PC-3 (cell line): ENCODE data around the gene KMT2A. TPM values are rescaled to one million over a fixed set of nuclear protein-coding genes. Genes with fewer than 3 reads are reported as not detected.
"Not testable (repeated sequence)": the region's sequence is repeated elsewhere in the genome, so short reads cannot be mapped to it uniquely, and the experiment has no call there.

Experiments
- ATAC-seq: fragments of 200-7000 bp; cut with Tn5 transposase; 2 replicates; pipeline ENCODE4 v1.9.1; 2020; ENCODE audit warnings: mild to moderate bottlenecking, moderate library complexity
- BruUV-seq: library from RNA; stranded (reverse); fragments of 400-500 nt; replicated peaks from 2 replicates; lab custom pipeline; 2021; lab: Mats Ljungman, UMichigan
- CTCF ChIA-PET: fragments of 300-600 bp; sonication (Branson Sonifier 250); formaldehyde crosslinking; loops from one replicate; lab custom pipeline; 2022; ENCODE audit warnings: antibody characterized with exemption; lab: Charles Lee
- POLR2A ChIA-PET: fragments of 300-600 bp; sonication (Branson Sonifier 250); formaldehyde crosslinking; loops from one replicate; lab custom pipeline; 2022; ENCODE audit warnings: antibody characterized with exemption; ENCODE audit not compliant: unreplicated experiment; lab: Charles Lee
- DNase-seq: peaks from one replicate; pipeline ENCODE4 v3.0.0-alpha.2; 2015
- H2AFZ ChIP-seq: fragments of 300-600 bp; sonication (generic); 2 replicates; pipeline ENCODE4 v1.6.0; 2016; ENCODE audit warnings: antibody characterized with exemption, low read length
- H3F3A ChIP-seq: fragments of 300-600 bp; sonication (generic); one replicate; pipeline ENCODE4 v1.6.0; 2017; ENCODE audit warnings: antibody characterized with exemption, low read length, control low read depth, mild to moderate bottlenecking; ENCODE audit not compliant: unreplicated experiment
- H3K27ac ChIP-seq: fragments of 300-600 bp; sonication (generic); 2 replicates; pipeline ENCODE4 v1.5.1; 2016; ENCODE audit warnings: mild to moderate bottlenecking, low read length
- H3K27me3 ChIP-seq: fragments of 300-600 bp; sonication (generic); 2 replicates; pipeline ENCODE4 v1.6.1; 2016; ENCODE audit warnings: low read length, mixed read lengths
- H3K36me3 ChIP-seq: fragments of 300-600 bp; sonication (generic); 2 replicates; pipeline ENCODE4 v1.6.1; 2016; ENCODE audit warnings: low read depth, mixed run types, low read length, mixed read lengths
- H3K4me1 ChIP-seq: fragments of 300-600 bp; sonication (generic); 2 replicates; pipeline ENCODE4 v1.5.1; 2016; ENCODE audit warnings: low read length; ENCODE audit not compliant: insufficient read depth
- H3K4me2 ChIP-seq: fragments of 300-600 bp; sonication (generic); 2 replicates; pipeline ENCODE4 v1.6.0; 2016; ENCODE audit warnings: low read length
- H3K4me3 ChIP-seq: fragments of 300-600 bp; sonication (generic); 2 replicates; pipeline ENCODE4 v1.5.1; 2016; ENCODE audit warnings: mild to moderate bottlenecking, low read length, mixed read lengths
- H3K79me2 ChIP-seq: fragments of 300-600 bp; sonication (generic); 2 replicates; pipeline ENCODE4 v1.6.1; 2017; ENCODE audit warnings: low read length, mixed read lengths
- H3K9ac ChIP-seq: fragments of 300-600 bp; sonication (generic); 2 replicates; pipeline ENCODE4 v1.6.0; 2016; ENCODE audit warnings: mild to moderate bottlenecking, low read length
- H3K9me2 ChIP-seq: fragments of 300-600 bp; sonication (generic); replicated peaks from 2 replicates; pipeline ENCODE4 v1.6.1; 2016; ENCODE audit warnings: mixed run types, low read length, mixed read lengths
- H3K9me3 ChIP-seq: fragments of 300-600 bp; sonication (generic); 2 replicates; pipeline ENCODE4 v1.6.1; 2016; ENCODE audit warnings: low read length, mixed read lengths
- H4K20me1 ChIP-seq: fragments of 300-600 bp; sonication (generic); 2 replicates; pipeline ENCODE4 v1.6.1; 2016; ENCODE audit warnings: low read length, mixed read lengths
- EZH2 ChIP-seq: fragments of 300-600 bp; sonication (generic); IDR thresholded peaks from one replicate; pipeline ENCODE4 v1.6.1; 2017; ENCODE audit warnings: antibody characterized with exemption, mild to moderate bottlenecking, low read length; ENCODE audit not compliant: unreplicated experiment
- EZH2phosphoT487 ChIP-seq: fragments of 300-600 bp; sonication (generic); IDR thresholded peaks from 2 replicates; pipeline ENCODE4 v1.6.1; 2018; ENCODE audit warnings: mild to moderate bottlenecking, antibody characterized with exemption, low read length, borderline replicate concordance
- intact Hi-C: fragments of 100-400 bp; cut with micrococcal nuclease; formaldehyde crosslinking; loops from 2 replicates; pipeline ENCODE4 v1.9.0; 2023
- total RNA-seq: library from RNA; depleted of rRNA; stranded (reverse); fragments of >200 nt; gene quantifications from 2 replicates; pipeline ENCODE4 v1.2.3, GENCODE V29; 2014
- TF ChIP-seq, protein P1 (sequence below): fragments of 300-600 bp; sonication (generic); conservative IDR thresholded peaks from 2 replicates; pipeline ENCODE4 v1.5.1; 2017; ENCODE audit warnings: antibody characterized with exemption, low read depth, mild to moderate bottlenecking, low read length

KMT2A gene
- total RNA-seq, 1 experiment from 2014 or later: 35.3 TPM

GRCh38 chr11:118401151-118401879, 35.0 kb upstream of the KMT2A start, which contains the start of gene ATP5MG:
TSS of gene ATP5MG (plus strand) at chr11:118401606. CDS start at chr11:118401666, 60 bp downstream.
- BruUV-seq: no TSS peak
- Histone ChIP-seq H3K4me2 (peak within 1 kb of the TSS; percentile 82), H3K27ac (peak within 1 kb of the TSS; percentile 77), H3F3A (peaks cover 3% of the 10 kb centered on the region), H4K20me1 (peaks cover 27% of the 10 kb centered on the region), H3K4me1 (peaks cover 14% of the 10 kb centered on the region; the same call in 1 of the 2 replicates), H3K79me2 (peaks cover 55% of the 10 kb centered on the region), H2AFZ (peak within 1 kb of the TSS; percentile 90), H3K9me2 (no peaks in the 10 kb centered on the region), H3K9me3 (no peaks in the 10 kb centered on the region), H3K4me3 (peak within 1 kb of the TSS; percentile 90), H3K27me3 (no peaks in the 10 kb centered on the region), H3K9ac (peak within 1 kb of the TSS; percentile 92), H3K36me3 (peaks cover 29% of the 10 kb centered on the region)
- peak; percentile 79 for ATAC-seq
- TF ChIP-seq, protein P1, sequence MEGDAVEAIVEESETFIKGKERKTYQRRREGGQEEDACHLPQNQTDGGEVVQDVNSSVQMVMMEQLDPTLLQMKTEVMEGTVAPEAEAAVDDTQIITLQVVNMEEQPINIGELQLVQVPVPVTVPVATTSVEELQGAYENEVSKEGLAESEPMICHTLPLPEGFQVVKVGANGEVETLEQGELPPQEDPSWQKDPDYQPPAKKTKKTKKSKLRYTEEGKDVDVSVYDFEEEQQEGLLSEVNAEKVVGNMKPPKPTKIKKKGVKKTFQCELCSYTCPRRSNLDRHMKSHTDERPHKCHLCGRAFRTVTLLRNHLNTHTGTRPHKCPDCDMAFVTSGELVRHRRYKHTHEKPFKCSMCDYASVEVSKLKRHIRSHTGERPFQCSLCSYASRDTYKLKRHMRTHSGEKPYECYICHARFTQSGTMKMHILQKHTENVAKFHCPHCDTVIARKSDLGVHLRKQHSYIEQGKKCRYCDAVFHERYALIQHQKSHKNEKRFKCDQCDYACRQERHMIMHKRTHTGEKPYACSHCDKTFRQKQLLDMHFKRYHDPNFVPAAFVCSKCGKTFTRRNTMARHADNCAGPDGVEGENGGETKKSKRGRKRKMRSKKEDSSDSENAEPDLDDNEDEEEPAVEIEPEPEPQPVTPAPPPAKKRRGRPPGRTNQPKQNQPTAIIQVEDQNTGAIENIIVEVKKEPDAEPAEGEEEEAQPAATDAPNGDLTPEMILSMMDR: 0 out of 2 replicates have a peak, but pooled peaks have one; percentile 19
- TF ChIP-seq EZH2 (no peak), EZH2phosphoT487 (no peak)
- POLR2A ChIA-PET: interaction anchor here (0.5 kb wide), 1 partner anchor 34 kb away, joined by 11 read pairs; no protein-coding TSS in a partner anchor
- CTCF ChIA-PET: no interaction called here
- intact Hi-C loops: loop anchor here (1.0 to 10.0 kb wide), 3 partner anchors 37 to 163 kb away; partner anchors contain the start of gene IFT46
- peak; percentile 95 for DNase-seq

DNA sequence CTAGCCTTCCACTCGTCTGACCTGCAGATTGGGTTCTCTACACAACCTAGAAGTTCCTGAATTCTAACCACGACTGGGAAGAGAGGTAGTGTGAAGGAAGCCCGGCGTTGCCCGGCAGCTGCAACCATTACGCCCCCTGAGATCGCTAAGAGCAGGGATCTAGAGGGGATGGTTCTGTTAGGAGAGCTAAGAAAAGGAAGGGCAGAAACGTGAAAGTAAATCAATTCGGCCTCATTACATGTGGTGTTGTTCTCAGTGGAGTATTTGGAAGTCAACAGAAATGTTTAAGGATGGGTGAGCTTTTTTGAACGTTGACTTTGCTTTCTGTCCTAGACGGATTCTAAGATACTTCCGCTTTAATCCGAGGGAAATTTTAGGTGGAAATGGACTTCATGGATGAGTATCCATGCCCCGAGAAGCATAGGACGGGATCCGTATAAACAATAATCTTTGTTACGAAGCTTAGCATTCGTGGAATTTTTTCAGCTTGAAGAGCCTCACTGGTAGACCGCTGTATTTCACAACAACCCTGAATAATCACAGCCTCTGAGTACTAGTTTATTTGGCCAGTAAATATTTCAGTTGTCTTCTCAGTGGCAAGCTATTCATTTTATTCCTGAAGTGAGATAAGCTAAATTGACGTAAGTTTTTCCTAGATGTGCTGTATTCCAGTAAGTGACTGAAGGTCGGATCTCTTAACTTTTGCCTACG, 34.3 kb upstream of the KMT2A start:
- H3K9me3 ChIP-seq: no peaks in the 10 kb centered on the region
- BruUV-seq: TSS peak; percentile 56
- peak; percentile 20 for ATAC-seq
- H3K4me3 ChIP-seq: peak overlapping the region; percentile 90
- peak overlapping the region; percentile 77 for H3K27ac ChIP-seq
- no peaks in the 10 kb centered on the region for H3K27me3 ChIP-seq
- H3F3A ChIP-seq: peaks cover 3% of the 10 kb centered on the region
- intact Hi-C loops: loop anchor here (1.0 to 10.0 kb wide), 3 partner anchors 37 to 163 kb away; partner anchors contain the start of gene IFT46
- H3K79me2 ChIP-seq: peaks cover 62% of the 10 kb centered on the region
- DNase-seq: peak; percentile 37
- peaks cover 14% of the 10 kb centered on the region; the same call in 1 of the 2 replicates for H3K4me1 ChIP-seq
- H3K9me2 ChIP-seq: no peaks in the 10 kb centered on the region
- H3K9ac ChIP-seq: peak overlapping the region; percentile 92
- ChIA-PET POLR2A (interaction anchor here (0.5 kb wide), 2 partner anchors 33 to 129 kb away, joined by 4 to 11 read pairs; partner anchors contain the start of gene TMEM25), CTCF (interaction anchor here (0.6 kb wide), 1 partner anchor 22 kb away, joined by 3 read pairs; no protein-coding TSS in a partner anchor)
- TF ChIP-seq EZH2 (no peak), EZH2phosphoT487 (no peak)
- TF ChIP-seq, protein P1: no peak; the same call in 1 of the 2 replicates
- H2AFZ ChIP-seq: peak overlapping the region; percentile 90
- peaks cover 30% of the 10 kb centered on the region for H3K36me3 ChIP-seq
- H3K4me2 ChIP-seq: peak overlapping the region; percentile 82
- H4K20me1 ChIP-seq: peaks cover 30% of the 10 kb centered on the region

DNA sequence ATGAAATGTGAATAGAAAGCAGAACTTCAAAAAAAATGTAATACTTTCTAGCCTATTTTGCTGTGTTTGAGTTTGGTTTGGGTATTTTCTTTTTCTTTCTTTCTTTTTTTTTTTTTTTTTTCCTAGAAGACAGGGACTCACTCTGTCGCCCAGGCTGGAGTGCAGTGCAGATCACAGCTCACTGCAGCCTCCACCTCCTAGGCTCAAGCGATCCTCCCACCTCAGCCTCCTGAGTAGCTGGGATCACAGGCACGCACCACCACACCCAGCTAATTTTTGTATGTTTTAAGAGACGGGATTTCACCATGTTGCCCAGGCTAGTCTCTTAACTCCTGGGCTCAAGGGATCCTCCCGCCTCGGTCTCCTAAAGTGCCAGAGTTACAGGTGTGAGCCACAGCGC, 33.7 kb upstream of the KMT2A start:
- Histone ChIP-seq H3K79me2 (peaks cover 67% of the 10 kb centered on the region), H3K4me2 (peak overlapping the region; percentile 82), H3K36me3 (peaks cover 30% of the 10 kb centered on the region), H3K4me1 (peaks cover 14% of the 10 kb centered on the region; the same call in 1 of the 2 replicates), H4K20me1 (peaks cover 30% of the 10 kb centered on the region), H3K4me3 (peak overlapping the region; percentile 90), H3K9ac (peak overlapping the region; percentile 92)
- DNase-seq, CTCF ChIA-PET, BruUV-seq, H2AFZ ChIP-seq, H3K27ac ChIP-seq, H3F3A ChIP-seq, H3K9me3 ChIP-seq, H3K9me2 ChIP-seq, ATAC-seq, H3K27me3 ChIP-seq: not testable (repeated sequence)
- intact Hi-C loops: loop anchor here (10.0 kb wide), 1 partner anchor 162 kb away; the partner anchor contains the start of gene IFT46
- POLR2A ChIA-PET: interaction anchor here (0.5 kb wide), 1 partner anchor 128 kb away, joined by 4 read pairs; the partner anchor contains the start of gene TMEM25
